Keratinocyte (primary cell): ENCODE measurements around the gene TRIM38. TPM values are rescaled to one million over a fixed set of nuclear protein-coding genes. Genes with fewer than 3 reads are reported as not detected.

Experiments
- DNase-seq: peaks from one replicate; pipeline ENCODE4 v3.0.0-alpha.2; 2011; ENCODE audit warnings: low read depth, missing footprints, low spot score
- FAIRE-seq: peaks from 2 replicates; lab custom pipeline; 2011; peaks lifted over from hg19 to GRCh38; lab: Jason Lieb, UNC
- H2AFZ ChIP-seq: 2 replicates; pipeline ENCODE4 v1.6.0; 2012; ENCODE audit warnings: low read length, control low read depth, inconsistent platforms; ENCODE audit not compliant: control insufficient read depth
- H3K27ac ChIP-seq: 2 replicates; pipeline ENCODE4 v1.5.1; 2011; ENCODE audit warnings: low read length; ENCODE audit not compliant: control insufficient read depth, insufficient read depth
- H3K27me3 ChIP-seq: 3 replicates; pipeline ENCODE4 v1.6.0; 2011; ENCODE audit warnings: low read length; ENCODE audit not compliant: control insufficient read depth, insufficient read depth; ENCODE audit errors: extremely low read depth
- H3K36me3 ChIP-seq, 2 experiments: 2 replicates in 1 of 2; 3 replicates in 1 of 2; pipeline ENCODE4 v1.5.1; 2011; ENCODE audit warnings: low read length in 2 of 2, mild to moderate bottlenecking in 1 of 2; ENCODE audit not compliant: control insufficient read depth in 2 of 2, insufficient read depth in 2 of 2; ENCODE audit errors: extremely low read depth in 1 of 2
- H3K4me1 ChIP-seq: 3 replicates; pipeline ENCODE4 v1.5.1; 2011; ENCODE audit warnings: low read length; ENCODE audit not compliant: control insufficient read depth, insufficient read depth; ENCODE audit errors: extremely low read depth
- H3K4me2 ChIP-seq: 3 replicates; pipeline ENCODE4 v1.6.0; 2011; ENCODE audit warnings: low read depth, low read length; ENCODE audit not compliant: control insufficient read depth, insufficient read depth; ENCODE audit errors: extremely low read depth
- H3K4me3 ChIP-seq, 3 experiments: fragments of 200-600 bp in 1 of 3; sonication (generic) in 1 of 3; 2 replicates in 2 of 3; 3 replicates in 1 of 3; pipeline ENCODE4 v1.5.1; 2011 to 2016; ENCODE audit warnings: low read length in 3 of 3, mild to moderate bottlenecking in 3 of 3, control low read depth in 2 of 3, inconsistent platforms in 1 of 3, low read depth in 1 of 3, mixed read lengths in 1 of 3, mixed run types in 1 of 3, moderate library complexity in 1 of 3; ENCODE audit not compliant: control insufficient read depth in 2 of 3, insufficient read depth in 2 of 3; ENCODE audit errors: extremely low read depth in 1 of 3
- H3K79me2 ChIP-seq: 2 replicates; pipeline ENCODE4 v1.6.0; 2012; ENCODE audit warnings: low read length; ENCODE audit not compliant: control insufficient read depth, insufficient read depth
- H3K9ac ChIP-seq: 3 replicates; pipeline ENCODE4 v1.6.0; 2011; ENCODE audit warnings: low read length; ENCODE audit not compliant: control insufficient read depth, insufficient read depth; ENCODE audit errors: extremely low read depth
- H3K9me1 ChIP-seq: 3 replicates; pipeline ENCODE4 v1.6.0; 2011; ENCODE audit warnings: low read length; ENCODE audit not compliant: control insufficient read depth, insufficient read depth; ENCODE audit errors: extremely low read depth
- H3K9me3 ChIP-seq: 2 replicates; pipeline ENCODE4 v1.5.1; 2012; ENCODE audit warnings: low read depth, low read length; ENCODE audit not compliant: control insufficient read depth
- H4K20me1 ChIP-seq: 3 replicates; pipeline ENCODE4 v1.6.0; 2011; ENCODE audit warnings: low read length; ENCODE audit not compliant: control insufficient read depth, insufficient read depth; ENCODE audit errors: extremely low read depth
- CTCF ChIP-seq, 3 experiments: IDR thresholded peaks in 1 of 3; conservative IDR thresholded peaks in 1 of 3; optimal IDR thresholded peaks in 1 of 3; 2 replicates in 2 of 3; 3 replicates in 1 of 3; pipeline versions ENCODE3 to v1.5.1; 2011; ENCODE audit warnings: low read length in 3 of 3, mild to moderate bottlenecking in 3 of 3, moderate library complexity in 2 of 3, control low read depth in 1 of 3, inconsistent platforms in 1 of 3; ENCODE audit not compliant: insufficient read depth in 2 of 3; ENCODE audit errors: extremely low read depth in 1 of 3
- EZH2 ChIP-seq: IDR thresholded peaks from one replicate; pipeline ENCODE4 v1.6.1; 2012; ENCODE audit warnings: inconsistent platforms, mild to moderate bottlenecking, low read length, moderate library complexity
- dilution Hi-C: fragments of 300-500 bp; cut with MboI; formaldehyde crosslinking; loops from one replicate; pipeline ENCODE4 v1.7.0; 2020; ENCODE audit warnings: low sequenced_read_pairs; ENCODE audit not compliant: extremely low pct_ligation_motif_present
- polyA plus RNA-seq, 5 experiments: library from polyadenylated mRNA; depleted of rRNA in 3 of 5; stranded (reverse) in 3 of 5; stranded (forward) in 1 of 5; unstranded in 1 of 5; fragments of >200 nt; gene quantifications; 1 replicate in 1 of 5; 2 replicates in 3 of 5; 3 replicates in 1 of 5; pipeline versions ENCODE4 v1.2.1 to v1.2.3, GENCODE V29; 2011 to 2012; ENCODE audit warnings: missing spikeins in 2 of 5, low read depth in 1 of 5, low replicate concordance in 1 of 5

The TRIM38 gene
- polyA plus RNA-seq, 1 donor (not counting 4 experiments of a cell fraction or from before 2014, with no cell fraction given) = 7.8 TPM

DNA sequence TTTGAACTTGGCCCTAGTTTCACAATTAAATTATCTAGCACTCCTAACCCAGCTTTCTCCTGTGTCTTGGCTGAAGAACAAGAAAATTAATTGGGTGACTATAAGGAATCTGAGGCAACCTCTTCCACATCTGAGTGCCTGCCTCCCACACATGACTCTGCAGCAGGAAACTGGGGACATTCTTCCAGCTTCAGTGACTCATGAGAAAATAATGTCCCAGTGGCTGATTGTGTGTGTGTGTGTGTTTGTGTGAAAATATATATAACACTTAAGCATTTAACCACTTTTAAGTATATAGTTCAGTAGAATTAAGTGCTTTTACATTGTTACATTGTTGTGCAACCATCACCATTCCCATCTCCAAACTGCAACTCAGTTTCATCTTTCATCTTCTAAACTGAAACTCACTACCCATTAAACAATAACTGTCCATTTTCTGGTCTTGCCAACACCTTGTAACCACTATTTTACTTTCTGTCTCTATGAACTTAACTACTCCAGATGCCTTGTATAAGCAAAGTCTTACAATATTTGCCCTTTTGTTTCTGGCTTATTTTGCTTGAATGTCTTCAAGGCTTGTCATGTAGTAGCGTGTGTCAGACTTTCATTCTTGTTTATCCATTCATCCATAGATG lies 8.7 kb downstream of the TRIM38 start:
- Histone ChIP-seq H3K4me2 (peak overlapping the region; percentile 31), H3K4me3 (no peak overlapping the region), H2AFZ (no peak overlapping the region), H3K27ac (no peak overlapping the region), H3K9ac (no peak overlapping the region), H3K36me3 (peaks cover 32 to 58% of the 10 kb centered on the region in 2 experiments), H3K9me3 (no peaks in the 10 kb centered on the region), H3K9me1 (no peaks in the 10 kb centered on the region), H3K4me1 (peaks cover 15% of the 10 kb centered on the region), H4K20me1 (no peaks in the 10 kb centered on the region), H3K27me3 (no peaks in the 10 kb centered on the region), H3K79me2 (peaks cover 5% of the 10 kb centered on the region)
- no peak for TF ChIP-seq EZH2
- TF ChIP-seq CTCF (optimal IDR thresholded peaks at IDR 0.05 in 1 of 3, IDR thresholded peaks at IDR 0.05 in 1 of 3, conservative IDR thresholded peaks at IDR 0.05 in 1 of 3; ENCODE audit: extremely low read depth in 1 of 3, insufficient read depth in 2 of 3, low read length in 3 of 3) = no peak
- DNase-seq = no peak
- peak; percentile 41 for FAIRE-seq
- dilution Hi-C loops = no loop called here

- Histone ChIP-seq H3K9me3 (no peaks in the 10 kb centered on the region), H3K4me3 (no peak overlapping the region), H3K27me3 (no peaks in the 10 kb centered on the region), H3K27ac (no peak overlapping the region), H4K20me1 (no peaks in the 10 kb centered on the region), H3K4me1 (peaks cover 15% of the 10 kb centered on the region), H3K79me2 (no peaks in the 10 kb centered on the region), H3K4me2 (no peak overlapping the region), H2AFZ (no peak overlapping the region), H3K36me3 (peaks cover 26 to 54% of the 10 kb centered on the region in 2 experiments), H3K9ac (no peak overlapping the region), H3K9me1 (no peaks in the 10 kb centered on the region)
- FAIRE-seq = no peak
- TF ChIP-seq EZH2 = no peak
- TF ChIP-seq CTCF (optimal IDR thresholded peaks at IDR 0.05 in 1 of 3, IDR thresholded peaks at IDR 0.05 in 1 of 3, conservative IDR thresholded peaks at IDR 0.05 in 1 of 3; ENCODE audit: extremely low read depth in 1 of 3, insufficient read depth in 2 of 3, low read length in 3 of 3) = no peak
- dilution Hi-C loops = no loop called here
- no peak for DNase-seq
Observed at GRCh38 chr6:25972128-25972527, 9.5 kb downstream of the TRIM38 start.
